Fibroblast of lung (primary cell): Measurements from ENCODE around the gene CCIN. TPM values are rescaled to one million over a fixed set of nuclear protein-coding genes. Genes with fewer than 3 reads are reported as not detected.
"Not testable (repeated sequence)": the region's sequence is repeated elsewhere in the genome, so short reads cannot be mapped to it uniquely, and the experiment has no call there.

Source experiments
- DNase-seq, 2 donors: peaks; one replicate each; pipeline versions ENCODE4 v3.0.0 to v3.0.0-alpha.2; 2010; ENCODE audit warnings: low read depth in 2 of 2
- H2AFZ ChIP-seq: 2 replicates; pipeline ENCODE4 v1.5.1; 2012; ENCODE audit warnings: low read length, control low read depth, inconsistent platforms
- H3K27ac ChIP-seq: 2 replicates; pipeline ENCODE4 v1.5.1; 2011; ENCODE audit warnings: low read length, control low read depth; ENCODE audit not compliant: insufficient read depth
- H3K27me3 ChIP-seq: 2 replicates; pipeline ENCODE4 v1.5.1; 2011; ENCODE audit warnings: mild to moderate bottlenecking, low read length; ENCODE audit not compliant: control insufficient read depth, insufficient read depth
- H3K36me3 ChIP-seq: 2 replicates; pipeline ENCODE4 v1.5.1; 2011; ENCODE audit warnings: low read length; ENCODE audit not compliant: control insufficient read depth, insufficient read depth
- H3K4me1 ChIP-seq: 2 replicates; pipeline ENCODE4 v1.5.1; 2011; ENCODE audit warnings: low read length; ENCODE audit not compliant: control insufficient read depth, insufficient read depth; ENCODE audit errors: extremely low read depth
- H3K4me2 ChIP-seq: 2 replicates; pipeline ENCODE4 v1.5.1; 2011; ENCODE audit warnings: low read length, control low read depth; ENCODE audit not compliant: insufficient read depth; ENCODE audit errors: extremely low read depth
- H3K4me3 ChIP-seq, 4 experiments: fragments of 200-600 bp in 1 of 4; sonication (generic) in 1 of 4; replicated peaks in 1 of 4; 2 replicates each; pipeline ENCODE4 v1.5.1; 2011 to 2016; ENCODE audit warnings: low read length in 4 of 4, low read depth in 3 of 4, mild to moderate bottlenecking in 3 of 4, control low read depth in 2 of 4, inconsistent platforms in 1 of 4, mixed read lengths in 1 of 4; ENCODE audit not compliant: insufficient read depth in 1 of 4; ENCODE audit errors: control extremely low read depth in 1 of 4
- H3K79me2 ChIP-seq: 2 replicates; pipeline ENCODE4 v1.5.1; 2012; ENCODE audit warnings: mild to moderate bottlenecking, low read length, inconsistent platforms; ENCODE audit not compliant: control insufficient read depth, insufficient read depth
- H3K9ac ChIP-seq: 2 replicates; pipeline ENCODE4 v1.5.1; 2011; ENCODE audit warnings: mild to moderate bottlenecking, low read length, control low read depth; ENCODE audit not compliant: insufficient read depth
- H3K9me3 ChIP-seq: 2 replicates; pipeline ENCODE4 v1.5.1; 2012; ENCODE audit warnings: low read depth, low read length; ENCODE audit not compliant: control insufficient read depth, insufficient read depth
- H4K20me1 ChIP-seq: 2 replicates; pipeline ENCODE4 v1.5.1; 2011; ENCODE audit warnings: low read length; ENCODE audit not compliant: control insufficient read depth, insufficient read depth; ENCODE audit errors: extremely low read depth
- EZH2 ChIP-seq: IDR thresholded peaks from 2 replicates; pipeline ENCODE4 v1.5.1; 2012; ENCODE audit warnings: low read length, control low read depth, mild to moderate bottlenecking; ENCODE audit errors: missing control alignments
- polyA plus RNA-seq, 2 donors: library from polyadenylated mRNA; depleted of rRNA in 1 of 2; stranded (reverse) in 1 of 2; unstranded in 1 of 2; fragments of >200 nt; gene quantifications; 2 replicates each; pipeline ENCODE4 v1.2.1, GENCODE V29; 2011 to 2012; ENCODE audit warnings: missing spikeins in 1 of 2
- total RNA-seq: library from RNA; depleted of rRNA; stranded (reverse); fragments of >200 nt; gene quantifications from 2 replicates; pipeline ENCODE4 v1.2.1, GENCODE V29; 2014
- TF ChIP-seq, protein P1 (sequence below), 2 donors: IDR thresholded peaks in 1 of 2; conservative IDR thresholded peaks in 1 of 2; 1 replicate in 1 of 2; 2 replicates in 1 of 2; pipeline ENCODE4 v1.5.1; 2011 to 2012; ENCODE audit warnings: low read length in 2 of 2, control low read depth in 1 of 2, inconsistent platforms in 1 of 2, low read depth in 1 of 2, mild to moderate bottlenecking in 1 of 2

CCIN gene
- total and polyA plus RNA-seq, 2 donors (not counting 1 experiment from before 2014, with no cell fraction given), result 0.40 to 1.3 TPM

- no peak overlapping the region for H2AFZ ChIP-seq
- no peaks in the 10 kb centered on the region for H3K9me3 ChIP-seq
- no peak overlapping the region for H3K4me2 ChIP-seq
- no peaks in the 10 kb centered on the region for H4K20me1 ChIP-seq
- no peak overlapping the region for H3K27ac ChIP-seq
- peaks cover 3% of the 10 kb centered on the region for H3K36me3 ChIP-seq
- no peak for DNase-seq
- TF ChIP-seq EZH2, result no peak
- TF ChIP-seq, protein P1, sequence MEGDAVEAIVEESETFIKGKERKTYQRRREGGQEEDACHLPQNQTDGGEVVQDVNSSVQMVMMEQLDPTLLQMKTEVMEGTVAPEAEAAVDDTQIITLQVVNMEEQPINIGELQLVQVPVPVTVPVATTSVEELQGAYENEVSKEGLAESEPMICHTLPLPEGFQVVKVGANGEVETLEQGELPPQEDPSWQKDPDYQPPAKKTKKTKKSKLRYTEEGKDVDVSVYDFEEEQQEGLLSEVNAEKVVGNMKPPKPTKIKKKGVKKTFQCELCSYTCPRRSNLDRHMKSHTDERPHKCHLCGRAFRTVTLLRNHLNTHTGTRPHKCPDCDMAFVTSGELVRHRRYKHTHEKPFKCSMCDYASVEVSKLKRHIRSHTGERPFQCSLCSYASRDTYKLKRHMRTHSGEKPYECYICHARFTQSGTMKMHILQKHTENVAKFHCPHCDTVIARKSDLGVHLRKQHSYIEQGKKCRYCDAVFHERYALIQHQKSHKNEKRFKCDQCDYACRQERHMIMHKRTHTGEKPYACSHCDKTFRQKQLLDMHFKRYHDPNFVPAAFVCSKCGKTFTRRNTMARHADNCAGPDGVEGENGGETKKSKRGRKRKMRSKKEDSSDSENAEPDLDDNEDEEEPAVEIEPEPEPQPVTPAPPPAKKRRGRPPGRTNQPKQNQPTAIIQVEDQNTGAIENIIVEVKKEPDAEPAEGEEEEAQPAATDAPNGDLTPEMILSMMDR (conservative IDR thresholded peaks at IDR 0.05 in 1 of 2, IDR thresholded peaks at IDR 0.05 in 1 of 2; ENCODE audit: low read depth in 1 of 2, low read length in 2 of 2), result no peak
- H3K4me3 ChIP-seq, result no peak overlapping the region
- no peaks in the 10 kb centered on the region for H3K27me3 ChIP-seq
- H3K79me2 ChIP-seq, result no peaks in the 10 kb centered on the region
- no peaks in the 10 kb centered on the region for H3K4me1 ChIP-seq
- no peak overlapping the region for H3K9ac ChIP-seq
These were observed 40.0 kb upstream of the CCIN start for GRCh38 chr9:36129139-36129538.

- not testable (repeated sequence) for H3K27me3 ChIP-seq, H4K20me1 ChIP-seq, H3K4me2 ChIP-seq, H3K36me3 ChIP-seq, H3K4me1 ChIP-seq, DNase-seq, H3K79me2 ChIP-seq, H3K4me3 ChIP-seq, H2AFZ ChIP-seq, H3K9me3 ChIP-seq, H3K27ac ChIP-seq, H3K9ac ChIP-seq
These were observed 37.5 kb upstream of the CCIN start for GRCh38 chr9:36131666-36132065.

DNA sequence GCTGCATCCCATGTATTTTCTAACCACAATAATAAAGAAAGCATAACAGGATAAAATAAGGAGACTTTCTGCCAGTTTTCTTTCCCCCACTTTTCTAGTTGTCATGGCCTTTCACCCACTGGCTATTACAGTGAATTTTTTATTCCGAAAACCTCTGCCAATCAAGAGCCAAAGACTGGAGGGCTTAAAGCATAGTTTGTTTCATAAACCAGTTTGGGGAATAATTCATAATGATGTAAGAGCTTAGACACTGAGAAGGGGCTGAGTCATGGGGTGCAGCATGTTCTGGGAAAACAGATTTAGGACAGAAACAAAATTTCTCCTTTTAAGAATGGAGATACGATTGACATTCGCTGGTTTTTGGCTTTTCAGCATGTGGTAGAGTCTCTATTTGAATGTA lies 37.1 kb upstream of the CCIN start:
- Histone ChIP-seq H3K27ac (no peak overlapping the region), H3K79me2 (no peaks in the 10 kb centered on the region), H3K4me1 (peaks cover 3% of the 10 kb centered on the region), H3K4me3 (no peak overlapping the region), H3K9ac (no peak overlapping the region), H3K27me3 (no peaks in the 10 kb centered on the region), H3K36me3 (no peaks in the 10 kb centered on the region), H3K4me2 (no peak overlapping the region), H2AFZ (no peak overlapping the region), H3K9me3 (no peaks in the 10 kb centered on the region), H4K20me1 (no peaks in the 10 kb centered on the region)
- DNase-seq, result peak; percentile 59 to 88
- no peak for TF ChIP-seq EZH2
- TF ChIP-seq, protein P1 (conservative IDR thresholded peaks at IDR 0.05 in 1 of 2, IDR thresholded peaks at IDR 0.05 in 1 of 2; ENCODE audit: low read depth in 1 of 2, low read length in 2 of 2), result no peak
